Gastrocnemius medialis (tissue), 4 donors: ENCODE results near the gene CHERP. TPM values are rescaled to one million over a fixed set of nuclear protein-coding genes. Genes with fewer than 3 reads are reported as not detected.

ENCODE experiments used
- ATAC-seq, 2 donors: fragments of 150-250 bp; one replicate each; pipeline ENCODE4 v1.9.1; 2016
- DNase-seq, 2 donors: peaks; one replicate each; pipeline ENCODE4 v3.0.0-alpha.2; 2019
- H3K27ac ChIP-seq, 4 donors: fragments of 200-600 bp; sonication (generic); 1 replicate in 1 of 4; 2 replicates in 3 of 4; pipeline ENCODE4 v1.5.1; 2016 to 2018; ENCODE audit warnings: mild to moderate bottlenecking in 2 of 4, moderate library complexity in 1 of 4
- H3K27me3 ChIP-seq, 3 donors: fragments of 200-600 bp; sonication (generic) in 2 of 3; 1 replicate in 1 of 3; 2 replicates in 2 of 3; pipeline versions ENCODE4 v1.5.1 to v1.6.0; 2016 to 2019; ENCODE audit warnings: mild to moderate bottlenecking in 1 of 3, moderate library complexity in 1 of 3
- H3K36me3 ChIP-seq, 2 donors: fragments of 200-600 bp; sonication (generic) in 1 of 2; one replicate each; pipeline ENCODE4 v1.5.1; 2017 to 2018
- H3K4me1 ChIP-seq, 2 donors: fragments of 200-600 bp; sonication (generic) in 1 of 2; one replicate each; pipeline ENCODE4 v1.5.1; 2016 to 2017; ENCODE audit warnings: mild to moderate bottlenecking in 2 of 2
- H3K4me3 ChIP-seq, 4 donors: fragments of 200-600 bp; sonication (generic) in 3 of 4; 1 replicate in 1 of 4; 2 replicates in 3 of 4; pipeline ENCODE4 v1.5.1; 2016 to 2019; ENCODE audit warnings: mild to moderate bottlenecking in 2 of 4
- H3K9me3 ChIP-seq, 3 donors: fragments of 200-600 bp; sonication (generic) in 2 of 3; 1 replicate in 1 of 3; 2 replicates in 2 of 3; pipeline ENCODE4 v1.5.1; 2016 to 2019
- CTCF ChIP-seq, 5 experiments: fragments of 450-650 bp in 3 of 5; fragments of 200-600 bp in 2 of 5; sonication (generic) in 2 of 5; IDR thresholded peaks in 4 of 5; conservative IDR thresholded peaks in 1 of 5; 1 replicate in 4 of 5; 2 replicates in 1 of 5; pipeline ENCODE4 v1.5.1; 2016 to 2019; ENCODE audit warnings: antibody characterized with exemption in 5 of 5, mild to moderate bottlenecking in 3 of 5, moderate library complexity in 3 of 5
- POLR2A ChIP-seq, 2 donors: fragments of 450-650 bp; IDR thresholded peaks; one replicate each; pipeline ENCODE4 v1.6.1; 2017; ENCODE audit warnings: antibody characterized with exemption in 2 of 2, mild to moderate bottlenecking in 2 of 2, moderate library complexity in 2 of 2
- in situ Hi-C, 4 donors: fragments of 200-750 bp; cut with MboI; loops; one replicate each; pipeline versions ENCODE4 v1.15.0 to v1.8.0; 2017; ENCODE audit warnings: low sequenced_read_pairs in 4 of 4
- intact Hi-C: fragments of 100-400 bp; cut with DNase I; formaldehyde crosslinking; loops from one replicate; pipeline ENCODE4 v1.15.1; 2023; ENCODE audit warnings: low total_unique reads
- total RNA-seq, 4 donors: library from RNA; depleted of rRNA; stranded (reverse); fragments of >200 nt; gene quantifications; one replicate each; pipeline versions ENCODE4 v1.1.0 to v1.2.3, GENCODE V29; 2016

The CHERP gene
- total RNA-seq, 4 donors from 2014 or later: 7.4 to 12.1 (median 9.8) TPM

GRCh38 chr19:16520074-16520973 is 21.9 kb downstream of the CHERP start:
- H3K27ac ChIP-seq: no peak overlapping the region
- no peak for DNase-seq
- in situ Hi-C loops: loop anchor here in 1 of 4 donors (25.0 kb wide), 1 partner anchor 308 kb away; no protein-coding TSS in a partner anchor
- no peak overlapping the region for H3K4me3 ChIP-seq
- H3K36me3 ChIP-seq: peaks cover 0 to 90% of the 10 kb centered on the region in 2 donors
- no peak for TF ChIP-seq CTCF (IDR thresholded peaks at IDR 0.05 in 4 of 5, conservative IDR thresholded peaks at IDR 0.05 in 1 of 5)
- no peak for TF ChIP-seq POLR2A (IDR thresholded peaks at IDR 0.05)
- H3K9me3 ChIP-seq: no peaks in the 10 kb centered on the region
- intact Hi-C loops: no loop called here
- ATAC-seq: no peak
- H3K4me1 ChIP-seq: no peaks in the 10 kb centered on the region
- H3K27me3 ChIP-seq: no peaks in the 10 kb centered on the region

DNA sequence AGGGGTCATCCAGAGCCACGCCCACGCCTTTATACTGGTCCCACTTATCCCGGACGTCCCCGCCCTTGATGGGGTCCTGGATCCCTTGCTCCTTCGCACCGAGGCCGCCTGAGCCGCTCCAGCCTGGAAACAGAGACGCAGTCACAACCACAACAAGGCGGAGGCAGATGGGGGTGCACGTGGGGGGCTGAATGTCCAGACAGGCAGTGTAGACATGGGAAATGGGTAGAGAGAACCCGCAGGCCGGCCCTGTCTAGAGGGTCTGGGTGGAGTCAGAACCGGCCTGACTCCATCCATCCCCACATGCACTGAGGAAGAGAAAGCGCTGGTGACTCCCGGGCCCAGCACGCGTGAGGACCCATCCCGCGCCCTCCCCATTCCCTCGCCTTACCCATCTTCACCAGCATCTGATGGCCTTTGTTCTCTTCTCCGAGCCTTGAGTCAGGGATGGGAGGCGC is 23.0 kb downstream of the CHERP start:
- no peaks in the 10 kb centered on the region for H3K4me1 ChIP-seq
- H3K36me3 ChIP-seq: peaks cover 0 to 90% of the 10 kb centered on the region in 2 donors
- no peaks in the 10 kb centered on the region for H3K27me3 ChIP-seq
- no peaks in the 10 kb centered on the region for H3K9me3 ChIP-seq
- no peak overlapping the region for H3K4me3 ChIP-seq
- in situ Hi-C loops: loop anchor here in 1 of 4 donors (25.0 kb wide), 1 partner anchor 307 kb away; no protein-coding TSS in a partner anchor
- ATAC-seq (no peak), DNase-seq (no peak)
- no peak for TF ChIP-seq CTCF (IDR thresholded peaks at IDR 0.05 in 4 of 5, conservative IDR thresholded peaks at IDR 0.05 in 1 of 5)
- TF ChIP-seq POLR2A (IDR thresholded peaks at IDR 0.05): no peak
- no peak overlapping the region for H3K27ac ChIP-seq
- intact Hi-C loops: no loop called here

DNA sequence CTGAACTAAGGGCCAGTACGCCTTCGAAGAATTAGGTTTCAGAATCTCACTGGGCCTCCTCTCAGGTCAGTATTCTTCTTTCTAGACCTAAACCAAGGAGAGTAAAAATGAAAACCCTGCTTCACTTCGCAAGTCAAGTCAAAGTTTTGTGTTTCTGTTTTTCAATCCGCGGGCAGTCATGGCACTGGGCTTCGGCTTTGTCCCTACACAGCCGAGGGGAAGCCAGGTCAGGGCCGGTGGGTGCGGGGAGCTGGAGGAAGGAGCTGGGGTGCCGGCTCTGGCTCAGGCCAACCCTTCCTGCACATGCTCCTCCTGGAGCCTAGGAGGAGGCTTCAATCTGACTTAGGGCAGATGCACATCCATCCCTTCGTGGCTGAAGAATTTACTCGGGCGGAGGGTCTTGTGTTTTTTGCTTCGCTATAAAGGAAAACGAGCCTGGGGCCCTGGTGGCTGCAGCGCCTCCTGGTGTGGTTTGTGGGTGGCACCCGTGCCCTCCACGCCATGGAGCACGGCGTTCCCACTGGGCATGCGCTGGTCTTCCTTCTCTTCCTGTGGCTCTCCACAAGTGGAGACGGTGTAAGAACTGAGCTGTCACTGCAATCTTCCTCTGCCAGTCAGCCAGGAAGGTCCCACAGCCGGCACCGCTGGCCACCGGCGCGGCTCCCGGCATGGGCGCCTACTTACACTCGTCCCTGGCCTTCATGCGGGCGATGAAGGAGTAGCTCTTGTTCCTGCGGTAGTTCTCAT is 23.6 kb downstream of the CHERP start:
- Histone ChIP-seq H3K9me3 (no peaks in the 10 kb centered on the region), H3K36me3 (peaks cover 0 to 86% of the 10 kb centered on the region in 2 donors), H3K27ac (no peak overlapping the region), H3K27me3 (no peaks in the 10 kb centered on the region), H3K4me1 (no peaks in the 10 kb centered on the region), H3K4me3 (no peak overlapping the region)
- no peak for DNase-seq
- TF ChIP-seq POLR2A (IDR thresholded peaks at IDR 0.05) (no peak), CTCF (IDR thresholded peaks at IDR 0.05 in 4 of 5, conservative IDR thresholded peaks at IDR 0.05 in 1 of 5) (no peak)
- intact Hi-C loops (no loop called here), in situ Hi-C loops (loop anchor here in 1 of 4 donors (25.0 kb wide), 1 partner anchor 306 kb away; no protein-coding TSS in a partner anchor)
- ATAC-seq: no peak

DNA sequence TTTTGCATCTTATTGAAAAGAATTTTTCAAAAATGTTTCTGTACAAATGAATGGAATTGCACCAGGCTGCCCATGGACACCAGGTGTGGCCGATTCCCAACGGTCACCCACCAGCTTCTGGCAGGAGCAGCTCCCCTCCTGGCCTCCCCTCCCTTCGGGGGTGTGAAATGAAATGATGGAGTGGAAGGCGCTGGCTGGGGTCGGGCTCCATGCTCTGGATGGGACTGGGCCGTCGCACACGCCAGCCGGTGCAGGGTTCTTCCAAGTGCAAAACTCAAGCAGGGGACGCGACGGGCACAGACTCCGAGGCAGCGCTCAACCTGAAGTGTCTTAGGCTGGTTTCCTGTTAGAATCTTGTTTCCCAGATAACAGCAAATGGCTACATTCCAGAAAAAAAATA is 24.2 kb downstream of the CHERP start:
- Histone ChIP-seq H3K27me3 (no peaks in the 10 kb centered on the region), H3K36me3 (peaks cover 0 to 86% of the 10 kb centered on the region in 2 donors), H3K4me3 (no peak overlapping the region), H3K27ac (no peak overlapping the region), H3K9me3 (no peaks in the 10 kb centered on the region), H3K4me1 (no peaks in the 10 kb centered on the region)
- intact Hi-C loops (no loop called here), in situ Hi-C loops (loop anchor here in 1 of 4 donors (25.0 kb wide), 1 partner anchor 306 kb away; no protein-coding TSS in a partner anchor)
- DNase-seq (no peak), ATAC-seq (no peak)
- TF ChIP-seq CTCF (IDR thresholded peaks at IDR 0.05 in 4 of 5, conservative IDR thresholded peaks at IDR 0.05 in 1 of 5) (no peak), POLR2A (IDR thresholded peaks at IDR 0.05) (no peak)
